ENCODE measurements around the gene CKB. TPM values are rescaled to one million over a fixed set of nuclear protein-coding genes. Genes with fewer than 3 reads are reported as not detected.

Gene CKB
- total RNA-seq, 2 donors from 2014 or later: 4.5 to 13.4 TPM

DNA sequence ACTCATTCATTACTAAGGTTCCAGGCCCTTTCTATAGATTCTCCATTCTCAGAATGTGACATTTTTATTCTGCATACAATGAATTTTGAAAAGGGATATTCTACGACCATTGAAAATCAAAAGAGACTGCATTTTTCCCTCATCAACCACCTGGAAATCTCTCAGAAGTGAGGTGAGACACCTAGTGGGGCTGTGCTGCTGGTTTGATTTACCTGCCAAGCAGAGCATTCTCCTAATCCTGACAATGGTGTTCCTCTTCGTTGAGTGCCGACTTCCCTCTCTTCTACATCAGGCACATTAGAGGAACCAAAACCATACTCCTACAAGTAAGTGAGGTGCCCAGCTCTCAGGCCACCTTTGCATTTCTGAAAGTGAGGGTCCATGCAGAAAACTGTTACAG lies 14.9 kb downstream of the CKB start:
- H3K36me3 Mint-ChIP-seq (ENCODE audit: low read depth): peaks cover 84% of the 10 kb centered on the region
- H3K27ac Mint-ChIP-seq: no peak overlapping the region
- no peaks in the 10 kb centered on the region for H3K9me3 Mint-ChIP-seq
- no peak overlapping the region for H3K4me3 Mint-ChIP-seq
- peaks cover 12% of the 10 kb centered on the region for H3K4me1 Mint-ChIP-seq
- no peaks in the 10 kb centered on the region for H3K27me3 Mint-ChIP-seq
- ATAC-seq (replicated peaks): no peak

GRCh38 chr14:103504991-103505565 lies 17.6 kb downstream of the CKB start:
- no peak for ATAC-seq (replicated peaks)
- Mint-ChIP-seq H3K27ac (peak overlapping the region; percentile 82), H3K36me3 (ENCODE audit: low read depth) (peaks cover 96% of the 10 kb centered on the region), H3K27me3 (no peaks in the 10 kb centered on the region), H3K9me3 (no peaks in the 10 kb centered on the region), H3K4me3 (no peak overlapping the region), H3K4me1 (peaks cover 13% of the 10 kb centered on the region)

DNA sequence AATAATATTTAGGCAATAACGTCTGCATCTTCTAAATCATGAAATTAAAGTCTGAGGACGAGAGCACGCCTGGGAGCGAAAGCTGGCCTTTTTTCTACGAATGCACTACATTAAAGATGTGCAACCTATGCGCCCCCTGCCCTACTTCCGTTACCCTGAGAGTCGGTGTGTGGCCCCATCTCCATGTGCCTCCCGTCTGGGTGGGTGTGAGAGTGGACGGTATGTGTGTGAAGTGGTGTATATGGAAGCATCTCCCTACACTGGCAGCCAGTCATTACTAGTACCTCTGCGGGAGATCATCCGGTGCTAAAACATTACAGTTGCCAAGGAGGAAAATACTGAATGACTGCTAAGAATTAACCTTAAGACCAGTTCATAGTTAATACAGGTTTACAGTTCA lies 19.3 kb downstream of the CKB start:
- Mint-ChIP-seq H3K4me3 (no peak overlapping the region), H3K9me3 (no peaks in the 10 kb centered on the region), H3K4me1 (peaks cover 13% of the 10 kb centered on the region), H3K36me3 (ENCODE audit: low read depth) (peaks cover 96% of the 10 kb centered on the region), H3K27ac (no peak overlapping the region), H3K27me3 (no peaks in the 10 kb centered on the region)
- ATAC-seq (replicated peaks): no peak

- no peak for ATAC-seq (replicated peaks)
- Mint-ChIP-seq H3K27ac (no peak overlapping the region), H3K4me3 (no peak overlapping the region), H3K4me1 (peaks cover 13% of the 10 kb centered on the region), H3K36me3 (ENCODE audit: low read depth) (peaks cover 96% of the 10 kb centered on the region), H3K27me3 (no peaks in the 10 kb centered on the region), H3K9me3 (no peaks in the 10 kb centered on the region)
Observed at GRCh38 chr14:103502877-103503276, 19.8 kb downstream of the CKB start.

GRCh38 chr14:103501921-103502669 lies 20.5 kb downstream of the CKB start:
- Mint-ChIP-seq H3K36me3 (ENCODE audit: low read depth) (peaks cover 96% of the 10 kb centered on the region), H3K27me3 (no peaks in the 10 kb centered on the region), H3K9me3 (no peaks in the 10 kb centered on the region), H3K27ac (peak overlapping the region; percentile 39), H3K4me3 (no peak overlapping the region), H3K4me1 (peaks cover 13% of the 10 kb centered on the region)
- ATAC-seq (replicated peaks): no peak

GRCh38 chr14:103501041-103501870 lies 21.4 kb downstream of the CKB start:
- H3K9me3 Mint-ChIP-seq: no peaks in the 10 kb centered on the region

DNA sequence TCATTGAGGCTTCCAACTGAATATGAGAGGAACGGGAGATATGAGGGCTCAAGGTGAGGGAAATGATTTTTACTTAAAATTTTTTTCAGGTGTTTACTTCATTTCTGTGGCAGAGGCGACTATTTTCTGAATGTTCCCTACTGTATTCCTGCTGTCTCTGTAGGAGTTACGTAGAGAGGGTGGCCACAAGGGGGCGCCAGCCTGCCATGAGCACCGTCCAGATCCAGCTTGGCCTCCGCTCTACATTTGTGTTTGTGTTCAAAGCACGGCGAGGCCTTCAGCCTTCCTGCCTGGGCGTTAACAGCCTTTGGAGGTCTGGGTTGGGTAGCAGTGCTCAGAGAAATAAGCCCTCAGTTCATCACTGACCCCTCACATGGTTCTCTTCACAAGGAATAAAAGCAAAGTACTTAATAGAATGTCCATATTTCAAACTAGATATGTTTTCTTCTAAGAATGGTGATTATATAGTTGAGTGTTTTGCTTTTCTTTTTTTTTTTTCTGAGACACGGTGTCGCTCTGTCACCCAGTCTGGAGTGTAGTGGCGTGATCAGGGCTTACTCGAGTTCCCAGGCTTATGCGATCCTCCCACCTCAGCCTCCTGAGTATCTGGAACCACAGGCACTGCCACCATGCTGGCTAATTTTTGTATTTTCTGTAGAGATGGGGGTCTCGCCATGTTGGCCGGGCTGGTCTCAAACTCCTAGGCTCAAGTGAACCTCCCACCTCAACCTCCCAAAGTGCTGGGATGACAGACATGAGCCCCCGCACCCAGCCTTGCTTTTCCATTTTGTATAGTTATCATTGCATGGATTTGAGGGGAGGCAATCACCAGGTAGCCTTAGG lies 22.3 kb downstream of the CKB start:
- Mint-ChIP-seq H3K27me3 (no peaks in the 10 kb centered on the region), H3K4me3 (no peak overlapping the region), H3K27ac (peak overlapping the region; percentile 39), H3K9me3 (no peaks in the 10 kb centered on the region), H3K4me1 (peaks cover 11% of the 10 kb centered on the region), H3K36me3 (ENCODE audit: low read depth) (peaks cover 88% of the 10 kb centered on the region)
- ATAC-seq (replicated peaks): peak; percentile 89

More at GRCh38 chr14:103501041-103501870, 21.4 kb downstream of the CKB start:
- Mint-ChIP-seq H3K27me3 (no peaks in the 10 kb centered on the region), H3K4me1 (peaks cover 13% of the 10 kb centered on the region), H3K36me3 (ENCODE audit: low read depth) (peaks cover 90% of the 10 kb centered on the region), H3K27ac (peak overlapping the region; percentile 39), H3K4me3 (no peak overlapping the region)
- ATAC-seq (replicated peaks): no peak

DNA sequence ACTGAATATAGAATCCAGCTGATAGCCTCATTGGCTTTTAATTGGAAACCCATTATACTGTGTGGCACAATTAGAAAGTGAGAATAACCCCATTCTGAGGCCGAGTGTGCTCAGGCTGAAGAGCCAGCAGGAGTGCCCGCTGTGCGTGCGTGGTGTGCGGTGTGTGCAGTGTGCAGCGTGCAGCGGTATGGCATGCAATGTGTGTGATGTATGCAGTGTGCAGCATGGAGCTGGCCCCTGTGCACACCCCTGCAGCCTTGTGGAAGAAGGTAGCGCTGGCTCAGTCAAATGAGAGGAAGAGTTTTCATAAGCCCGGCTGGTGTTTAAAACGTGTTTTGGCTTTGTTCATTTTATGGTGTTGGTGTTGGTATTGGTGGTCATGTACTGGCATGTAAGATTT lies 22.9 kb downstream of the CKB start:
- H3K9me3 Mint-ChIP-seq: no peaks in the 10 kb centered on the region
- peaks cover 5% of the 10 kb centered on the region for H3K4me1 Mint-ChIP-seq
- peak; percentile 29 for ATAC-seq (replicated peaks)
- peaks cover 88% of the 10 kb centered on the region for H3K36me3 Mint-ChIP-seq (ENCODE audit: low read depth)
- no peaks in the 10 kb centered on the region for H3K27me3 Mint-ChIP-seq
- peak overlapping the region; percentile 39 for H3K27ac Mint-ChIP-seq
- no peak overlapping the region for H3K4me3 Mint-ChIP-seq

- Mint-ChIP-seq H3K4me3 (no peak overlapping the region), H3K4me1 (peaks cover 5% of the 10 kb centered on the region), H3K9me3 (no peaks in the 10 kb centered on the region), H3K27ac (no peak overlapping the region), H3K36me3 (ENCODE audit: low read depth) (peaks cover 88% of the 10 kb centered on the region), H3K27me3 (no peaks in the 10 kb centered on the region)
- no peak for ATAC-seq (replicated peaks)
Observed at GRCh38 chr14:103496776-103497175, 25.9 kb downstream of the CKB start.

DNA sequence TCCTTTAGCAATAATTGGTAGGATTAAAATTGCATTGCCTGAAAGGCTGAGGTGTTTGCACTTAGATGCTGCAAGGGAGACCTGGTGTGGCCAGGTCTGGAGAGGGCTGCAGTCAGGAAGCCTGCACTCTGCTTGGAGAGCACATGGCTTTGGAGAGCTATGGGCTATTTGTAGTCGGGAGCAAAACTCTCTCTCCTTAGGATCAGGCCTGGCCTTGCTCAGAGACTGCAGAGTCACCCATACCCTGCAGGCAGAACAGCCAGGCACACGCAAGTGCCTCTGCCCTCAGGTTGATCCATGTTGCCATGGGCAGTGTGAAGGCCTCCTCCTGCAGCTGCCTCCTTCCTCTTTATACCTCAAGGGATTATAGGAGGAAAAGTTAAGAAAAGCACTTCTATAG lies 26.8 kb downstream of the CKB start:
- no peaks in the 10 kb centered on the region for H3K27me3 Mint-ChIP-seq
- no peaks in the 10 kb centered on the region for H3K9me3 Mint-ChIP-seq
- no peak overlapping the region for H3K4me3 Mint-ChIP-seq
- peaks cover 88% of the 10 kb centered on the region for H3K36me3 Mint-ChIP-seq (ENCODE audit: low read depth)
- peaks cover 5% of the 10 kb centered on the region for H3K4me1 Mint-ChIP-seq
- no peak overlapping the region for H3K27ac Mint-ChIP-seq
- ATAC-seq (replicated peaks): no peak

- Mint-ChIP-seq H3K27ac (no peak overlapping the region), H3K9me3 (no peaks in the 10 kb centered on the region), H3K4me1 (no peaks in the 10 kb centered on the region), H3K27me3 (no peaks in the 10 kb centered on the region), H3K4me3 (no peak overlapping the region), H3K36me3 (ENCODE audit: low read depth) (peaks cover 89% of the 10 kb centered on the region)
- ATAC-seq (replicated peaks): no peak
Observed at GRCh38 chr14:103492156-103492925, 30.3 kb downstream of the CKB start.

DNA sequence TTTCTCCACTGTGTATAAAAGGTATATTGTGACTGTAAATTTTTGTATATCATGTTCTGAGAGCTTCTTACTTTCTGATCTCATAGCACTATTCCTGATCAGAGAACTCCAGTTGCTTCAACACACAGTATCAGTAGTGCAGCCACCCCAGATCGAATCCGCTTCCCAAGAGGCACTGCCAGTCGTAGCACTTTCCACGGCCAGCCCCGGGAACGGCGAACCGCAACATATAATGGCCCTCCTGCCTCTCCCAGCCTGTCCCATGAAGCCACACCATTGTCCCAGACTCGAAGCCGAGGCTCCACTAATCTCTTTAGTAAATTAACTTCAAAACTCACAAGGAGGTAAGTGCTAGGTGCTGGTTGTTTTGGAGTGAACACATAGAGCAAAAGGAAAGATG lies 30.9 kb downstream of the CKB start:
- H3K9me3 Mint-ChIP-seq: no peaks in the 10 kb centered on the region
- H3K4me3 Mint-ChIP-seq: no peak overlapping the region
- peak overlapping the region; percentile 20 for H3K27ac Mint-ChIP-seq
- no peak for ATAC-seq (replicated peaks)
- H3K36me3 Mint-ChIP-seq (ENCODE audit: low read depth): peaks cover 89% of the 10 kb centered on the region
- no peaks in the 10 kb centered on the region for H3K27me3 Mint-ChIP-seq
- no peaks in the 10 kb centered on the region for H3K4me1 Mint-ChIP-seq

- Mint-ChIP-seq H3K27me3 (no peaks in the 10 kb centered on the region), H3K27ac (peak overlapping the region; percentile 0)
- no peak for ATAC-seq (replicated peaks)
Observed at GRCh38 chr14:103489621-103490020, 33.0 kb downstream of the CKB start.

More at GRCh38 chr14:103489621-103490020, 33.0 kb downstream of the CKB start:
- H3K4me3 Mint-ChIP-seq: no peak overlapping the region
- H3K4me1 Mint-ChIP-seq: no peaks in the 10 kb centered on the region
- H3K36me3 Mint-ChIP-seq (ENCODE audit: low read depth): peaks cover 81% of the 10 kb centered on the region
- H3K9me3 Mint-ChIP-seq: no peaks in the 10 kb centered on the region
